Fibroblast of the conjunctiva (primary cell): ENCODE data around the gene PFN2.
"Not testable (repeated sequence)": the region's sequence is repeated elsewhere in the genome, so short reads cannot be mapped to it uniquely, and the experiment has no call there.

Experiments used
- DNase-seq: peaks from one replicate; pipeline ENCODE4 v3.0.0-alpha.2; 2010; ENCODE audit warnings: low read depth

The PFN2 gene

DNA sequence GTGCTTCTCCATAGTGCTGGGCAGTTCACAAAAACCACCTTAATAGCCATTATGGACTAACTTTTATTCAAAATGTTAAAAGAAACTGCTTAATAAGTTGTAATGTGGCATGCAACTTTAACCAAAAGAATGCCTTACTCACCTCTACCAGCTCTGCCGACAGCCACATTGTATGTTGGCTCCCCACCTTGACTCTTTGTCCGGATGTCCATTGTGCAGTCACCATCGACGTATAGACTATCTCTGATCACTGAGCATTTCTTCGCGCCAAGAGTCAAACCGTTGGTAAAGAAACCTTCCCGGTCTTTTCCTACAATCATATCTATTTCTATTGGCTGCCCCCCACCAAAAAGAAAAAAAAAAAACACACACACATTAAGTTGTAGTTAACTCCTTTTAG lies 2.5 kb downstream of the PFN2 start:
- no peak for DNase-seq

DNA sequence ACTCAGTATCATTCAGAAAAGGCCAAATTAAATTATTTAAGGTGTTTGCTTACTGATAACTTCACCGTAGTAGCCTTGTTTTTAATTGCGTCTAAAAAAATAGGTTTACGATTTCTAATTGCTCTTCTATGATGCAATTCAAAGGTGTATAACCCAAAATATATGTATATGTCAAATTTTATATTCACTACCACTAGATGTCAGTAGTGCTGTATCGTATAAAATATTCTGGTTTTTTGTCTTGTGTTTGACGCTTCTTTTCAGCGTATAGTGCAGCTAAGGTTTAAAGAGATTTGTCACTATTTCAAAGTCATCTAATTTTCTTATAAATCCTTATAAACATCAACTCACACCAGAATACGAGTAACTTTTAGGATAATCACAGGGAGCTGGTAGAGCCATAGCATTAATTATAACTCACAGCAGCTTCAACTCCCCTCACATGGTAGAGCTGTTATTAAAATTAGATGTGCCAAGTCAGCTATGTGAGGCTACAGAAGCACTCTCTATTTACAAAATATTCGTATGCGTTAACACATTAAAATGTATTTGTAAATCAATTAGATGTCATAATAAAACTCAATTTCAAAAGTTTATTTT lies 3.5 kb downstream of the PFN2 start:
- peak; percentile 52 for DNase-seq

DNA sequence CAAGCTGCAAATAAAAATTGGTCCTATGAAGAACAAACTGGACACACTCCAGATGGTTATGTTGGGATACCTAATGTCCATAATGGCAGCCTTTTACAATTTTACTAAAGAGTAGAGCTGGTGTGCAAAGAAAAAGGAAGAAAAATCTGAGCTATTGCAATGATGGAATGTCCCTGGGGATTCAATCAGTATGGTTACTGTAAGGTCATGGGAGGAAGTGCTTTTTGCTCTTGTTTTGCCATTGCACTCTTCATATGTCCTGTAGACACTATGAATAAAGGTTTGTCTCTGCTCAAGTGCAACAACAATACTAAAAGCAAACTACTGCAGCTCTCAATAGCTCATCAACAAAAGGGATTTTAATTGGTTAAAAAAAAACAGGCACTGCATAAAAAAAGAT lies 5.4 kb downstream of the PFN2 start:
- no peak for DNase-seq

DNA sequence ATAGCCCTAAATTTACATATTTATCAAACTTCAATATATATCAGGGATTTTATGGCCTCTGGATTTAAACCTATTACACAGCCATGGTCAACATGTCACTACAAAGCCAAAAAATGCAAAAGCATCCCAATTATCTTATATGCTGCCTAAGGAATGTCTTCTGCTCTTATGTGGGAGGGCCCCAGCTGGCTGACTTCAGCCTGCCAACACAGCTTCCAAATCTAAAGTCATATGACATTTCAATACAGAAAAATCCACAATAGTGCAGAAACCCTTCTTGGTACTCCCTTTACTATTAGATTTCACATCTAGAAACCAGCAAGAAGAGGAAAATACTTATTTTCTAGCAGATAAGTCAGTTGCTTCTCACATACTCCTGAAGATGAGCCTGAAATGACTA lies 6.4 kb downstream of the PFN2 start:
- no peak for DNase-seq

DNA sequence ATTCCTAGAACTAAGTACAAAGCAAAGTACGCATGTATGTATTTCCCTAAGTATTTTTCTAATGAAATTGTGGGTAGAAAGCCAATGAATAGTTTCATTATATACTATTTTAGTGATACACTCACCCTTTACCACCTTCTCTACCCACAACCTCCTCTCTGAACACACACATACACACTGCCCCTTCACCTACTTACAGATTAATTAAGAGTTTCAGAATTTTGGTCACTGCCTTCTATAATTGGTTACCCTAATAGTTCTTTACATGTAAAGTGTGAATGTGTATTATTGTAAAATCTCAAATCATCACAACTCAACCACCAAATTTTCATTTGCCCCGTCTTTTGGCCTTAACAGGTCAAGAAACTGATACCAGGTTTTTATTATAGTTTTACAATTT lies 7.2 kb downstream of the PFN2 start:
- no peak for DNase-seq

DNA sequence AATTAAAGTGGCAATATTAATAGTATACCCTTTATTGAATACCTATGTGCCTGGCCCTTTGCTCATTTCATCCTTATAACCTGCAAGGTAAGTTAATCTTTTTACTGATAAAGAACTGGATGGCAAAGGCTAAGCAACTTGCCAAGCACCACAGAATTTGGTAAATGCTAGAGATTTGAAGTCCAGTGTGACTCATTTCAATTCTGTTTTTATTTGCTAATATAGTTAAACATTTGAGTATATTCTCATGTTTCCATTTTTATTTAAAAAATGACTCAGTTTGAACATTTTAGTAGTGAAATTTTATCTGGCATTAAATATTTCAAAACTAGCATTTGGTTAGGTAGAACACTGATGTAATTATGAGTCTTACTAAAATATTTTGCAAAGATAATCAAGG lies 11.3 kb downstream of the PFN2 start:
- DNase-seq, result no peak

DNA sequence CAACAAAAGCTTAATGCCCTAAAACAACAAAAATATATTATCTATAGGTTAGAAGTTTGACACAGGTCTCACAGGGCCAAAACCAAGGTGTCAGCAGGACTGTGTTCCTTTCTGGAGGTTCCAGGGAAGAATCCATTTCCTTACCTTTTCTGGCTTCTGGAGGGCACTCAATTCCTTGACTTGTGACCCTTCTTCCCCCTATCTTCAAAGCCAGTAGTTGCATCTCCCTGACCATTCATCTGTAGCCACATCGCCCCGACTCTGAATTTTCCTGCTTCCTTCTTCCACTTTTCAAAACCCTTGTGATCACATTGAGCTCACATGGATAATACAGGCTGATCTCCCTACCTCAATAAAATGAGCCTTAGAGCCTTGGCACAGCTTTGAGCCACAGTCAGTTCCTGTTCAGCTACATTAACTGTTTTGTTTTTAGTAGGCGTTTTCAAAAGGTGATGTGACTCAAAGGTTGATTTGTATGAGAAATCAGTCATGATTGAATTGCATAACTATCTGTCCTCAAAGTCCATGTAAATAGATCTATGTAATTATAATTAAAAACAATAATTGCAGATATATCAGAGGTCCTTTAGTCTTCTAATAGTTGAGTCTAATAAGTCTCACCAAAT lies 12.4 kb downstream of the PFN2 start:
- no peak for DNase-seq

DNA sequence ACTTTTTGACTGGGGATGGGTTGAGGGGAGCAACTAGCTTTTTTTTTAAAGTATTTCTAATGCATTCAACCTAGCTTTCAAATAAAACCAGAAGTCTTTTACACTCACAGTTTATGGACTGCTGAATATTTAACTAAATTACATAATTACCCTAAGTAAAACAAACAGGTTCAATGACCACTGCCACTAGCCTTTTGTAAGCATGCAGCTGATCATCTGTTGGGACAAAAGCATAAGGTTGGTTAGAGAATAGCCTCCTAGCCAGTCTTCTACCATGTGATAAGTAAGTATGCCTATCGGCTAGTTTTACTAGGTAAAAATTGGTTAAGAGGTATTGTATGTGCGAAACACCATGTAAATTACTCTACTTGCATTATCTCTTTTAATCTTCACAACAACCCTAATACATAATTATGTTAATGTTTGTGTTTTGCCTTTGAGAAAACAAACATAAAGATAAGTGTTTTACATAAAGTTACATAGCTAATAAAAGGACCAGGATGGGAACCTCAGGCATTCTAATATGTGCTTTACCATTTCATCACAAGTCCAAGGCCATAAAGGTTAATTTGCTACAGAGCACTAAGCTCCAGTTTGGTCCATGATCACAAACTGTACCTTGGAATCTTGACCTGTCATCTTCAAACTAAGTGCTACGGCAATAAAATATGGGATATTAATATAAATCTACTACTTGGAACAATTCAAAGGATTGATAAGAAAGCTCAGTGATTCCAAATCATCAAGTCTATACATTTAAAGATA lies 13.2 kb downstream of the PFN2 start:
- DNase-seq, result no peak

DNA sequence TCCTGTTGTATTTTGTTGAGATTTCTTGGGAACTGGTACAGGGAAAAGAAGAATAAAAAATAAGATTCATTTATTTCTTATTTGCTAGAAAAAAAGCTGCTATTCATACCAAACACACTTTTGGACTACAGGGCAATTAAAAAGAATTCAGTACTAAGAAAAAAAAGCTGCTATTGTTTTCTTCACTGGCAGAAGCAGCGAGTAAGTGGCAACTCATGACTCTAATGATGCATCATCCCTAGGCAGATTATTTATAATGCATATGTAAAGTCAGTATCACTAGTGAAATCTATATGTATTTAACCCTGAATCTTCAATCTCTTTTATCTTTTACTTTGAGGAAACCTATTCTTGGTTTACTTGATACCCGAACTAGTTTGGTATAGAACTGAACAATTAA lies 15.2 kb downstream of the PFN2 start:
- DNase-seq, result no peak

DNA sequence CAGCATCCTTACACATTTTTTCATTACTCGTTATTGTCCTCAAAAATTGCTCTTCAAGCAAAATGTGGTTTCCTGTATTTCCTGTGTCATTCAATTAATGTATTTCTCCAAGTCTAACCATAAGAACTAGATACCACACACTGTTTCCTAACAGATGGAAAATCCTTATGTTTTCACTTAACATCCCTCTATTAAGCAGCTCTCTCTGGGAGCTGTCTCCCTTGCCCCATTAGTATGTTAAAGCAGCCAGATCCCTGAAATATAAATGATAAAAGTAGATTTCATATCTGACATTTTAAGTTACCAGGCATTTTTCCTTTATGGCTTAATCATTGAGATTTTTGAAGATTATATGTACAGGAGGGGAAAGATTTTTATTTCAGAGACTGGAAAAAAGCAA lies 15.9 kb downstream of the PFN2 start:
- no peak for DNase-seq

DNA sequence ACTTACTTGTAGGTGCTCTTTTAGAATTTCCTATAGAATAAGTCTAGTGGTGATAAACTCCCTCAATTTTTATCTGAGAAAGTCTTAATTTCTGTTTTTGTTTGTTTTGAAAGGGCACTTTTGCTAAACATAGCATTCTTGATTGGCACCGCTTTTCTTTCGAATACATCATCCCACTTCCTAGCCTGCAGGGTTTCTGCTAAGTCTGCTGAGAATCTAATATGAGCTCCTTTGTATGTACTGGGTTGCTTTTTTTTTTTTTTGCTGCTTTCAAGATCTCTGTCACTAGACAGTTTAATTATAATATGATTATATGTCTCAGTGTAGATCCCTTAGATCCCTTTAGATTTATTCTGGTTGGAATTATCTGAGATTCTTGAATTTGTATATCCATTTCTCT lies 21.5 kb downstream of the PFN2 start:
- no peak for DNase-seq

DNA sequence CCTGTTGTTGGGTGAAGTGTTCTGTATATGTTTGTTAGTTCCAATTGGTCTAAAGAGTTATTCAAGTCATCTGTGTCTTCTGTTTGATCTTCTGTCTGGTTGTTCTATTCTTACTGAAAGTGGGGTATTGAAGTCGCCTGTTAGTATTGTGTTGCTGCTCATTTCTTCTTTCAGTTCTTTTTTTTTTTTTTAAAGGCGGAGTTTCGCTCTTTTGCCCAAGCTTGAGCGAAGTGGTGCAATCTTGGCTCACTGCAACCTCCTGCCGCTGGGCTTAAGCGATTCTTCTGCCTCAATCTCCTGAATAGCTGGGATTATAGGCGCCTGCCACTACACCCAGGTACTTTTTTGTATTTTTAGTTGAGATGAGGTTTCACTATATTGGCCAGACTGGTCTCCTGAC lies 23.5 kb downstream of the PFN2 start:
- no peak for DNase-seq

DNA sequence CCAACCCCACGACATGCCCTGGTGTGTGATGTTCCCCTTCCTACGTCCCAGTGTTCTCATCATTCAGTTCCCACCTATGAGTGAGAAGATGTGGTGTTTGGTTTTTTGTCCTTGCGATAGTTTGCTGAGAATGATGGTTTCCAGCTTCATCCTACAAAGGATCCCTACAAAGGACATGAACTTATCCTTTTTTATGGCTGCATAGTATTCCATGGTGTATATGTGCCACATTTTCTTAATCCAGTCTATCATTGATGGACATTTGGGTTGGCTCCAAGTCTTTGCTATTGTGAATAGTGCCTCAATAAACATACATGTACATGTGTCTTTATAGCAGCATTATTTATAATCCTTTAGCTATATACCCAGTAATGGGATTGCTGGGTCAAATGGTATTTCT lies 26.7 kb downstream of the PFN2 start:
- not testable (repeated sequence) for DNase-seq

DNA sequence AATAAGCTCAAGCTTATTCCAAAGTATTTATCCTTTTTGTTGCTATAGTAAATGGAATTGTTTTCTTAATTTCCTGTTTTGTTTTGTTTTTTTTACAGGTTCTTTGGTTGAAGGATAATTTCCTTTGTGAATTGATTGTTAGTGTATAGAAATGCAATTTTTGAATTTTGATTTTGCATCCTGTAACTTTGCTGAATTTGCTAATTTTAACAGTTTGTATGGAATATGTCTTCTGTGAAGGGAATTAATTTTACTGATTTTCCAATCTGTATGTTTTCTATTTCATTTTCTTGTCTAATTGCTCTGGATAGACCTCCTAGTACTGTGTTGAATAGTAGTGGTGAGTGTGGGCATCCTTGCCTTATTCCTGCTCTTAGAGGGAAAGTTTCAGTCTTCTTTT lies 28.3 kb downstream of the PFN2 start:
- DNase-seq, result no peak

DNA sequence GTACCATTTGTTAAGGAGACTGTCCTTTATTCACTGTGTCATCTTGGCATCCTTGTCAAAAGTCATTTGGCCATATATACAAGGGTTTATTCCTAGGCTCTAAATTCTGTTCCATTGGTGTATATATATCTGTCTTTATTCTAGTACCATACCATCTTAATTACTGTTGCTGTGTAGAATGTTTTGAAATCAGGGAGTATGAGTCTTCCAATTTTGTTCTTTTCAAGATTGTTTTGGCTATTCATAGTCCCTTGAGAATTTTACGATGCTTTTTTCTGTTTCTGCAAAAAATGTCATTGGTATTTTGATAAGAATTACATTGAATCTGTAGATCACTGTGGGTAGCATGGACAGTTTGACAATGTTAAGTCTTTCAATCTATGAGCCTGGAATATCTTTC lies 28.7 kb downstream of the PFN2 start:
- DNase-seq, result peak; percentile 3

DNA sequence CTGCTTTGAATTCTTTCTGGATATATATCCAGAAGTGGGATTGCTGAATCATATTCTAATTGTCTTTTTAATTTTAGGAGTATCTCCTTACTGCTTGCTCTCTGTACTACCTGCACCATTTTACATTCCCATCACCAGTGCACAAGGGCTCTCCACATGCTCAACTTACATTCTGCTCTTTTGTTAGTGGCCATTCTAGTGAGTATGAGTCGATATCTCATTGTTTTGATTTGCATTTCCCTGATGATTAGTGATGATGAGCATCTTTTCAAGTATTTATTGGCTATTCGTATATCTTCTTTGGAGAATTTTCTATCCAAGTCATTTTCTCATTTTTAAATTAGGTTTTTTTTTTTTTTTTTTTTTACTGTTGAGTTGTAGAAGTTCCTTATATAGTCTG lies 29.5 kb downstream of the PFN2 start:
- no peak for DNase-seq

DNA sequence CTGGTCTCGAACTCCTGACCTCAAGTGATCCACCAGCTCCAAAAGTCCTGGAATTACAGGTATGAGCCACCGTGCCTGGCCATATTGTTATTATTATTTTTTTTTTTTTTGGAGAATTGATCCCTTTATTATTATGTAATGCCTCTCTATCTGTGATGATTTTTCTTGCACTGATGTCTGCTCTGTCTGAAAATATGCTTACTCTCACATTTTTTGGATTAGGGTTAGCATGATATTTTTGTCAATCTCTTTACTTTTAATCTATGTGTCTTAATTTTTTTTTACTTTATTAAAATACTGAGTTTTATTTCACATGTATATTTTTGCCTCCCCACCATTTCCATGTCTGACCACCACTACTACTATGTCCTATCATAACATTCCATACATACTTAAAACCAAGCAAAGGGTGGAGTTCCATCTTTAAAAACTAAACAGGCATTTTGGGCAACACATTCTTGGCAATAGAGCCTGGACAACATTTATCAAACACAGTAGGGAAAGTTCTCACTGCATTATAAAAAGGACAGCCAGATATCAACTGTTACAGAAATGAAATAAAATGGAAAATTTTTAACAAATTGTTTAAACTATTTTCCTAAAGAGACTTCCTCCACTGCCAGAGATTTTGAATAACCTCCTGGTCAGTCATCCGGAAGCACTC lies 32.2 kb downstream of the PFN2 start:
- not testable (repeated sequence) for DNase-seq

DNA sequence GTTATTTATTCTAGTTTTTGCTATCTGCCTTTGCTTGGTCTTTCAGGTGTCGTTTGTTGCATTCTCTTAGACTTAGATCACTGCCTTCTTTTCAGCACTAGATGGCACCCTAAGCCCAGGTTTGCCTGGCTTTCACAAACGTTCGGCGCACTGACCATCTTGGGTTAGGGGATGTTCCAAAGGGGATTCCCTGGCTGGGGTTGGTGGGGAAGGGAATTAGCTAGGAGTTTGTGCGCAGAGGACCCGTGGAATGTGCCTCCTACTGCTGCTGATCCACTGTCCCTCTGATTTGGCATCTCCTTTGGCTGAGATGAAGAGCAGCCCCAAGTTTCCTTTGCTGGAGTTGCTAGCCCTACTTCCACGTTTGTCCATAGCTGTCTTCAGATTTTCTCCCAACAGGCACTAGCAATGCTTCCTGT lies 33.9 kb downstream of the PFN2 start:
- DNase-seq, result peak; percentile 49

DNA sequence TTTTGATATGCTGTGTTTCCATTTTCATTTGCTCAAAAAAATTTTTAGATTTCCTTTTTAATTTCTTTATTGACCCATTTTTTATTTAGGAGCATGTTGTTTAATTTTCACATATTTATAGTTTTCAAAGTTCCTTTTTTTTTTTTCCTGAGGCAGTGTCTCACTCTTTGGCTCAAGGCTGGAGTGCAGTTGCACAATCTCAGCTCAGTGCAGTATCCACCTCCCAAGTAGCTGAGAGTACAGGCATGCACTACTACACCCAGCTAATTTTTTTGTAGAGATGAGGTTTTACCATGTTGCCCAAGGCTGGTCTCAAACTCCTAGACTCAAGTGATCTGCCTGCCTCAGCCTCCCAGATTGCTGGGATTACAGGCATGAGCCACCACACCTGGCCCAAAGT lies 36.2 kb downstream of the PFN2 start:
- DNase-seq, result peak; percentile 65

DNA sequence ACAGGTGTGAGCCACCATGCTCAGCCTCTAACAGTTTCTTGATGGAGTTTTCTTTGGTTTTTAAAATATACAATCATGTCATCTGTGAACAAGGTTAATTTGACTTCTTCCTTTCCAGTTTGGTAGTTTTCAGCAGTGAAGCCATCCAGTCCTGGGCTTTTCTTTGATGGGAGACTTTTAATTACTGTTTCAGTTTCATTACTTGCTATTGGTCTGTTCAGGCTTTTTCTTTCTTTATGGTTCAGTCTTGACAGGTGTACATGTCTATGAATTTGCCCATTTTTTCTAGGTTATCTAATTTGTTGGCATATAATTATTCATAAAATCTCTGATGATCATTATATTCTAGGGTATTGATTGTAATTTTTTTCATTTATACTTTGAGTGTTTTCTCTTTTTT lies 36.8 kb downstream of the PFN2 start:
- DNase-seq, result no peak

DNA sequence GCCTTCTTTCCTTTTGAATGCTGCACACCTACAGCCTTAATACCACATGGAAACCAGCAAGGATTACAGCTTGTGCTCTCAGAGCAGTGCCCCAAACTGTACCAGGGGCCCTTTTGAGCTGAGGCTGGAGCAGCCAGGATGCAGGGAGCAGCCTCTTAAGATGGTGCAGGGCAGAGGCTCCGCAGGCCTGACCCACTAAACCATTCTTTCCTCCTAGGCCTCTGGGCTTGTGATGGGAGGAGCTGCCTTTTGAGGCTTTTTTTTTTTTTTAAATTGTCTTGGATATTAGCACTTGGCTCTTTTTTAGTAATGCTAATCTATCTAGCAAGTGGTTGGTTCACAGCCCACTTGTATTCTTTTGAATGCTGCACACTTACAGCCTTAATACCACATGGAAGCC lies 37.7 kb downstream of the PFN2 start:
- DNase-seq, result no peak

DNA sequence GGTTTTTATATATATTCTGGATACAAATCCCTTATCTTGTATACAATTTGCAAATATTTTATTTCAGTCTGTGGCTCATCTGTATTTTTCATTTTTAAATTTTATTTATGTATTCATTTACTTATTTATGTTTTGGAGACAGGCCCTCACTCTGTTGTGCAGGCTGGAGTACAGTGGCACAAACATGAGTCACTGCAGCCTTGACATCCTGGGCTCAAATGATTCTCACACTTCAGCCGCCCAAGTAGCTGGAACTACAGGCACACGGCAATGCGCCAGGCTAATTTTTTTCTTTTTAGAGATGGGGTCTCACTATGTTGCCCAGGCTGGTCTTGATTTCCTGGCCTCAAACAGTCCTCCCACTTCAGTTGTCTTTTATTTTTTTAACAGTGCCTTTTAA lies 50.6 kb downstream of the PFN2 start:
- DNase-seq, result no peak

DNA sequence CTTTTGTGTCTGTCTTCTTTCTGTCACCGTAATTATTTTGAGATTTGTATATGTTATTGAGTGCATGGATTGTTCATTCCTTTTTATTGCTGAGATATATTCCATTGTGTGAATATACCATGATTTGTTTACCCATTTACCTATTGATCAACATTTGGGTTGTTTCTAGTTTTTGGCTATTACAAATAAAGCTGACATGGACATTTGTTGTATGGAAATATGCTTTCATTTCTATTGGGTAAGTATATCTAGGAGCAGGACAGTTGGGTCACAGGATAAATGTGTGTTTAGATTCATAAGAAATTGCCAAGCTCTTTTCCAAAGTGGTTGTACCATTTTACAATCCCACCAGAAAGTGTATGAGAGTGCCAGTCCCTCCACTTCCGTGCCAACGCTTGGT lies 51.2 kb downstream of the PFN2 start:
- DNase-seq, result no peak
